ENCODE data around the gene PCBP3.

The PCBP3 gene

DNA sequence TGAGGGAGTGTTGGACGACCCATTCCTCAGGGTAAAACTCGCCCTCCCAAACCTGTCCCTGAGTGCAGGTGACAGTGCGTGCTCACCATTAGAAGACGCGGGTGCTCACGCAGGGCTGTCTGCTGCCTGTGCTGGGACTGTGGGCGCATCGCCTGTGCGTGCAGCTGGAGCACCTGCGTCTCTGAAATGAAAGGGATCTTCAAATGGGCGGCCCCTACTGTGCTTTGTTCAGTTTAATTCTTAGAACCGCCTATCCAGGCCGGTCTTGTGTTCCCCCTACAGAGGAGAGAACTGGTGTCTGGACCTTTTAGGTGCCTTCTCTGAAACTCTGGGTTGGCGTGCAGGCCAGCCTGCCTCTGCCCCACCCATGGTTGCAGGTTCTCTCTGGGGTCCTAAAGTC lies 125.8 kb downstream of the PCBP3 start:
- TF ChIP-seq, protein P1, sequence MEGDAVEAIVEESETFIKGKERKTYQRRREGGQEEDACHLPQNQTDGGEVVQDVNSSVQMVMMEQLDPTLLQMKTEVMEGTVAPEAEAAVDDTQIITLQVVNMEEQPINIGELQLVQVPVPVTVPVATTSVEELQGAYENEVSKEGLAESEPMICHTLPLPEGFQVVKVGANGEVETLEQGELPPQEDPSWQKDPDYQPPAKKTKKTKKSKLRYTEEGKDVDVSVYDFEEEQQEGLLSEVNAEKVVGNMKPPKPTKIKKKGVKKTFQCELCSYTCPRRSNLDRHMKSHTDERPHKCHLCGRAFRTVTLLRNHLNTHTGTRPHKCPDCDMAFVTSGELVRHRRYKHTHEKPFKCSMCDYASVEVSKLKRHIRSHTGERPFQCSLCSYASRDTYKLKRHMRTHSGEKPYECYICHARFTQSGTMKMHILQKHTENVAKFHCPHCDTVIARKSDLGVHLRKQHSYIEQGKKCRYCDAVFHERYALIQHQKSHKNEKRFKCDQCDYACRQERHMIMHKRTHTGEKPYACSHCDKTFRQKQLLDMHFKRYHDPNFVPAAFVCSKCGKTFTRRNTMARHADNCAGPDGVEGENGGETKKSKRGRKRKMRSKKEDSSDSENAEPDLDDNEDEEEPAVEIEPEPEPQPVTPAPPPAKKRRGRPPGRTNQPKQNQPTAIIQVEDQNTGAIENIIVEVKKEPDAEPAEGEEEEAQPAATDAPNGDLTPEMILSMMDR (IDR thresholded peaks at IDR 0.05; ENCODE audit: low read depth, low read length, missing control alignments), result no peak
- H3K4me3 ChIP-seq (replicated peaks; ENCODE audit: low read depth, low read length), result no peak overlapping the region
- DNase-seq (ENCODE audit: extremely low read depth, low read depth), result no peak

DNA sequence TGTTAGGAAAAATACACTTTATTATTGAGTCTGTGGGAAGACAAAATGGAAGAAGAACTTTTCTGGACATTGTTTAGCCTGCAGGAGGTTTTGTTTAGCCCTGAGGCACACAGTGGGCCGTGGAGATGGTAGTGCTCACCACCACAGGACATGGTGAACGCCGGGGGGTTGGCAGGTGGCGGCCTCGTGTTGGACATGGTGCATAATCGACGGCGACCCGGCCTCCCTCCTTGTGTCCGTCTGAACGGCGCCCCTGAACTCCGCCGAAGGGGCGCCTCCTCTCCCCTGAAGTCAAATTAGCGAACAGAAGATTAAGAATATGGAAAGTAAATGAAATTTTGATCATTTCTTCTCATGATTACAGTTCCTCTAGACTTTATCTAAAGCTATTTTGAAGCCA lies 126.4 kb downstream of the PCBP3 start:
- TF ChIP-seq, protein P1 (IDR thresholded peaks at IDR 0.05; ENCODE audit: low read depth, low read length, missing control alignments), result no peak
- no peak for DNase-seq (ENCODE audit: extremely low read depth, low read depth)
- H3K4me3 ChIP-seq (replicated peaks; ENCODE audit: low read depth, low read length), result no peak overlapping the region

DNA sequence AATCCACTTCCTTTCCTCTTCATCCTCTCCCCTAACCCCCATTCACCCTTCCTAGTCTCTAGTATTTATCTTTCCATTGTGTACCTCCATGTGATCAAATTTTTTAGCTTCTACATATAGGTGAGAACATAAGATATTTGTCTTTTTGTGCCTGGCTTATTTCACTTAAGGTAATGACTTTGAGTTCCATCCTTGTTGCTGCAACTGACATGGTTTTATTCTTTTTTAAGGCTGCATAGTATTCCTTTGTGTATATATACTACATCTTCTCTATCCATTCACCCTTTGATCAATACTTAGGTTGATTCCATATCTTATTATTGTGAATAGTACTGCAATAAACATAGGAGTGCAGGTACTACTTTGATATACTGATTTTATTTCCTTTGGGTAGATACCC lies 128.7 kb downstream of the PCBP3 start:
- TF ChIP-seq, protein P1 (IDR thresholded peaks at IDR 0.05; ENCODE audit: low read depth, low read length, missing control alignments), result no peak
- no peak overlapping the region for H3K4me3 ChIP-seq (replicated peaks; ENCODE audit: low read depth, low read length)
- no peak for DNase-seq (ENCODE audit: extremely low read depth, low read depth)

DNA sequence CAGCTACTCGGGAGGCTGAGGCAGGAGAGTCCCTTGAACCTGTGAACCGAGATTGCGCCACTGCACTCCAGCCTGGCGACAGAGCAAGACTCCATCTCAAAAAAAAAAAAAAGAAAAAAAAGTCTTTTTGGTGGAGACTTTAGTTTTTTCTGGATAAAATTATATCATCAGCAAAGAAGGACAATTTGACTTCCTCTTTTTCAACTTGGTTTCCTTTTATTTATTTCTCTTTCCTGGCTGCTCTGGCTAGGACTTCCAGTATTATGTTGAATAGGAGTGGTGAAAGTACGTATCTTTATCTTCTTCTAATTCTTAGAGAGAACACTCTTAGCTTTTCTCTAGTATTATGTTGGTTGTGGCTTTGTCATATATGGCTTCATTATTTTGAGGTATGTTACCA lies 130.8 kb downstream of the PCBP3 start:
- no peak overlapping the region for H3K4me3 ChIP-seq (replicated peaks; ENCODE audit: low read depth, low read length)
- no peak for DNase-seq (ENCODE audit: extremely low read depth, low read depth)
- TF ChIP-seq, protein P1 (IDR thresholded peaks at IDR 0.05; ENCODE audit: low read depth, low read length, missing control alignments), result no peak

DNA sequence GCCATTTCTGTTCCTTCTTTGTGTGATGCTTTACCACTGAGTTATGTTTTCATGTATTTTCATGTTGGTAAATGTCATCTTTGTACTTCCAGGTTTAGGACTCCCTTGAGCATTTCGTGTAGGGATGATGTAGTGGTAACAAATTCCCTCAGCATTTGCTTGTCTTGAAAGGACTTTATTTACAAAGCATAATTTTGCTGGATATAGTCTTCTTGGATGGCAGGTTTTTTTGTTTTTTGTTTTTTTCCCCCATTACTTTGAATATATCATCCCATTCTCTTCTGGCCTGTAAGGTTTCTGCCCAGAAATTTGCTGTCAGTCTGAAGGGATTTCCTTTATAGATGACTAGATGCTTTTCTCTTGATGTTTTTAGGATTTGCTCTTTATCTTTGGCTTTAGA lies 133.4 kb downstream of the PCBP3 start:
- TF ChIP-seq, protein P1 (IDR thresholded peaks at IDR 0.05; ENCODE audit: low read depth, low read length, missing control alignments), result no peak
- DNase-seq (ENCODE audit: extremely low read depth, low read depth), result no peak
- H3K4me3 ChIP-seq (replicated peaks; ENCODE audit: low read depth, low read length), result no peak overlapping the region

DNA sequence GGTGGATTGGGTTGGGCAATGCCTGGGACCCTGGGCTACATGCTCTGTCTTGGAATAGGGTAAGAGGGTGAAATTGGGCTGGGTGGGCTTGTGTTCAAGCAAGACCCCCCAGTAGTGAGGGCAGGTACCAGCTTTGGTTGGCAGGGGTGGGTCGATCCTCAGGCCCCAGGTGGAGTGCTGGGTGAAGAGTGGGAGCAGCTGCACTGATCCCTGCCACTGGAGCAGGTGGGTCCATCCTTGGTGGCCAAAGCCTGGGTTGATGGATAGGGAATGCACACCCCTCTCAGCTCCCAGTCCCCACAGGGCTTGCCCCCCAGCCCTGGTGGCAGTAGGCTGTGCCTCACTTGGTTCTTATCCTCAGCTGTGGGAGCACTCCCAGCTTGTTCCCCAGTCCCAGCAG lies 135.2 kb downstream of the PCBP3 start:
- DNase-seq (ENCODE audit: extremely low read depth, low read depth), result no peak
- H3K4me3 ChIP-seq (replicated peaks; ENCODE audit: low read depth, low read length), result no peak overlapping the region
- TF ChIP-seq, protein P1 (IDR thresholded peaks at IDR 0.05; ENCODE audit: low read depth, low read length, missing control alignments), result no peak

DNA sequence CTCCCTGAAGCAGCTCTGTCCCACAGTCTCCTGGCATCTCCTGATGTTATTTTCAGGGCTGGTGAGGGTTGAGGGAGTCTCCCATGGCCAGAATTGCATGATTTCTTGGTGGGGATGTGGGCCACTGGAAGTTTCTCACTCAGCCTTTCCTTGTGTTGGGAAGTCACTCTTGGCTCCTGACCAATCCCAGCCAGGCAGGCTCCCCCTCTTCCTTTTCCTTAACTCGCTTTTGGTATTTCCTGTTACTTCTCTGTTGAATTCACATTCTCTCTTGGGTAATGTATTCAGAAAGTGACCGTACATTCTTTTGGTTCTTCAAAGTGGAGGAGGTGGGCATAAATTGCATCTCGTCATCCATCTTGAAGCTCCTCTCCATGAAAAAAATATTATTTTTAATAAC lies 135.7 kb downstream of the PCBP3 start:
- TF ChIP-seq, protein P1 (IDR thresholded peaks at IDR 0.05; ENCODE audit: low read depth, low read length, missing control alignments), result no peak
- no peak overlapping the region for H3K4me3 ChIP-seq (replicated peaks; ENCODE audit: low read depth, low read length)

More for the DNA sequence above, 135.7 kb downstream of the PCBP3 start:
- no peak for DNase-seq (ENCODE audit: extremely low read depth, low read depth)

Measured in HFF-Myc (cell line).